ENCODE results near the gene G6PC1.
"Not testable (repeated sequence)": the region's sequence is repeated elsewhere in the genome, so short reads cannot be mapped to it uniquely, and the experiment has no call there.

Gene G6PC1

GRCh38 chr17:42908872-42909700 is 8.5 kb downstream of the G6PC1 start:
- Histone ChIP-seq H3K9me2 (replicated peaks; ENCODE audit: insufficient read depth, low read length) (no peaks in the 10 kb centered on the region), H3K4me2 (ENCODE audit: low read depth, low read length, poor library complexity, severe bottlenecking) (no peak overlapping the region), H3K4me3 (ENCODE audit: insufficient read depth, low read length, poor library complexity, severe bottlenecking) (no peak overlapping the region), H3K27ac (ENCODE audit: low read depth, low read length) (no peak overlapping the region), H3K9me3 (ENCODE audit: insufficient read depth, low read length) (no peaks in the 10 kb centered on the region), H3K36me3 (ENCODE audit: low read length) (no peaks in the 10 kb centered on the region), H4K20me1 (ENCODE audit: low read depth, low read length) (no peaks in the 10 kb centered on the region), H3K9ac (ENCODE audit: low read length) (no peak overlapping the region), H3F3A (ENCODE audit: insufficient read depth) (no peaks in the 10 kb centered on the region), H2AFZ (ENCODE audit: low read depth, low read length, severe bottlenecking) (no peak overlapping the region), H3K27me3 (ENCODE audit: low read length) (no peaks in the 10 kb centered on the region), H3K79me2 (ENCODE audit: insufficient read depth, low read length) (no peaks in the 10 kb centered on the region)
- TF ChIP-seq, protein P1, sequence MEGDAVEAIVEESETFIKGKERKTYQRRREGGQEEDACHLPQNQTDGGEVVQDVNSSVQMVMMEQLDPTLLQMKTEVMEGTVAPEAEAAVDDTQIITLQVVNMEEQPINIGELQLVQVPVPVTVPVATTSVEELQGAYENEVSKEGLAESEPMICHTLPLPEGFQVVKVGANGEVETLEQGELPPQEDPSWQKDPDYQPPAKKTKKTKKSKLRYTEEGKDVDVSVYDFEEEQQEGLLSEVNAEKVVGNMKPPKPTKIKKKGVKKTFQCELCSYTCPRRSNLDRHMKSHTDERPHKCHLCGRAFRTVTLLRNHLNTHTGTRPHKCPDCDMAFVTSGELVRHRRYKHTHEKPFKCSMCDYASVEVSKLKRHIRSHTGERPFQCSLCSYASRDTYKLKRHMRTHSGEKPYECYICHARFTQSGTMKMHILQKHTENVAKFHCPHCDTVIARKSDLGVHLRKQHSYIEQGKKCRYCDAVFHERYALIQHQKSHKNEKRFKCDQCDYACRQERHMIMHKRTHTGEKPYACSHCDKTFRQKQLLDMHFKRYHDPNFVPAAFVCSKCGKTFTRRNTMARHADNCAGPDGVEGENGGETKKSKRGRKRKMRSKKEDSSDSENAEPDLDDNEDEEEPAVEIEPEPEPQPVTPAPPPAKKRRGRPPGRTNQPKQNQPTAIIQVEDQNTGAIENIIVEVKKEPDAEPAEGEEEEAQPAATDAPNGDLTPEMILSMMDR (IDR thresholded peaks at IDR 0.05; ENCODE audit: insufficient read depth, low read length, poor library complexity, severe bottlenecking) = no peak
- no peak for TF ChIP-seq EZH2phosphoT487 (conservative IDR thresholded peaks at IDR 0.05; ENCODE audit: low read length)

GRCh38 chr17:42913522-42913921 is 12.9 kb downstream of the G6PC1 start:
- TF ChIP-seq EZH2phosphoT487 (conservative IDR thresholded peaks at IDR 0.05; ENCODE audit: low read length) = no peak
- TF ChIP-seq, protein P1 (IDR thresholded peaks at IDR 0.05; ENCODE audit: insufficient read depth, low read length, poor library complexity, severe bottlenecking) = no peak
- Histone ChIP-seq H3F3A (ENCODE audit: insufficient read depth) (no peaks in the 10 kb centered on the region), H3K27me3 (ENCODE audit: low read length) (no peaks in the 10 kb centered on the region), H3K79me2 (ENCODE audit: insufficient read depth, low read length) (no peaks in the 10 kb centered on the region), H3K4me3 (ENCODE audit: insufficient read depth, low read length, poor library complexity, severe bottlenecking) (no peak overlapping the region), H2AFZ (ENCODE audit: low read depth, low read length, severe bottlenecking) (no peak overlapping the region), H3K9me3 (ENCODE audit: insufficient read depth, low read length) (no peaks in the 10 kb centered on the region), H4K20me1 (ENCODE audit: low read depth, low read length) (no peaks in the 10 kb centered on the region), H3K9ac (ENCODE audit: low read length) (no peak overlapping the region), H3K9me2 (replicated peaks; ENCODE audit: insufficient read depth, low read length) (no peaks in the 10 kb centered on the region), H3K4me2 (ENCODE audit: low read depth, low read length, poor library complexity, severe bottlenecking) (no peak overlapping the region), H3K36me3 (ENCODE audit: low read length) (no peaks in the 10 kb centered on the region), H3K27ac (ENCODE audit: low read depth, low read length) (no peak overlapping the region)

DNA sequence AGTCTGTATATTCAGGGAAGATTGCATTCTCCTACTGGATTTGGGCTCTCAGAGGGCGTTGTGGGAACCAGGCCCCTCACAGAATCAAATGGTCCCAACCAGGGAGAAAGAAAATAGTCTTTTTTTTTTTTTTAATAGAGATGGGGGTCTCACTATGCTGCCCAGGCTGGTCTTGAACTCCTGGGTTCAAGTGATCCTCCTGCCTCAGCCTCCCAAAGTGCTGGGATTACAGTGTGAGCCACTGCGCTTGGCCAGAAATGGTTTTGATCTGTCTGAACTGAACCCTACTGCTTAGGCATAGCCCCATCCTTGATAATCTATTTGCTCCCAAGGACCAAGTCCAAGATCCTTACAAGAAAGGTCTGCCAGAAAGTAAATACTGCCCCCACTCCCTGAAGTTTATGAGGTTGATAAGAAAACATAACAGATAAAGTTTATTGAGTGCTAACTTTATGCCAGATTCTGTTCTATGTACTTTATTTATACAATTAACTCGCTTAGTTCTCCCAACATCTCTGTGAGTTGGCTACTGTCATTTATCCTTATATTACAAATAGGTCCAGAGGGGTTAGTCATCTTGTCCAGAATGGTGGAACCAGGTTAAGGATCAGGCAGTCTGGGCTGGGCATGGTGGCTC is 13.5 kb downstream of the G6PC1 start:
- H3K9me3 ChIP-seq (ENCODE audit: insufficient read depth, low read length) = no peaks in the 10 kb centered on the region
- TF ChIP-seq, protein P1 (IDR thresholded peaks at IDR 0.05; ENCODE audit: insufficient read depth, low read length, poor library complexity, severe bottlenecking) = no peak
- TF ChIP-seq EZH2phosphoT487 (conservative IDR thresholded peaks at IDR 0.05; ENCODE audit: low read length) = no peak
- H3K27ac ChIP-seq (ENCODE audit: low read depth, low read length) = no peak overlapping the region
- H3F3A ChIP-seq (ENCODE audit: insufficient read depth) = no peaks in the 10 kb centered on the region
- H4K20me1 ChIP-seq (ENCODE audit: low read depth, low read length) = no peaks in the 10 kb centered on the region
- H3K36me3 ChIP-seq (ENCODE audit: low read length) = no peaks in the 10 kb centered on the region
- H3K9ac ChIP-seq (ENCODE audit: low read length) = no peak overlapping the region
- H3K4me2 ChIP-seq (ENCODE audit: low read depth, low read length, poor library complexity, severe bottlenecking) = no peak overlapping the region
- H3K4me3 ChIP-seq (ENCODE audit: insufficient read depth, low read length, poor library complexity, severe bottlenecking) = no peak overlapping the region
- H3K79me2 ChIP-seq (ENCODE audit: insufficient read depth, low read length) = no peaks in the 10 kb centered on the region
- no peaks in the 10 kb centered on the region for H3K27me3 ChIP-seq (ENCODE audit: low read length)
- no peak overlapping the region for H2AFZ ChIP-seq (ENCODE audit: low read depth, low read length, severe bottlenecking)
- no peaks in the 10 kb centered on the region for H3K9me2 ChIP-seq (replicated peaks; ENCODE audit: insufficient read depth, low read length)

DNA sequence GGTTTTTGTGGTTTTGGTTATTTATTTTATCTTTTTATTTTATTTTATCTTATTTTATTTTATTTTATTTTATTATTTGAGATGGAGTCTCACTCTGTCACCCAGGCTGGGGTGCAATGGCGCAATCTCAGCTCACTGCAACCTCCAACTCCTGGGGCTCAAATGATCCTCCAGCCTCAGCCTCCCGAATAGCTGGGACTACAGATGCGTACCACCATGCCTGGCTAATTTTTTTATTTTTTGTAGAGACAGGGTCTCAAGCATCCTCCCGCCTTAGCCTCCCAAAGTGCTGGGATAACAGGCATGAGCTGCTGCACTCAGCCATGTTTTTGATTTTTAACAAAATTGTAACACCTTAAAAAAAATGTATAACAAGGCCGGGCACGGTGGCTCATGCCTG is 14.7 kb downstream of the G6PC1 start:
- not testable (repeated sequence) for H3K27me3 ChIP-seq (ENCODE audit: low read length); H4K20me1 ChIP-seq (ENCODE audit: low read depth, low read length); H3K9me3 ChIP-seq (ENCODE audit: insufficient read depth, low read length); H3F3A ChIP-seq (ENCODE audit: insufficient read depth); H3K27ac ChIP-seq (ENCODE audit: low read depth, low read length); H3K4me3 ChIP-seq (ENCODE audit: insufficient read depth, low read length, poor library complexity, severe bottlenecking); H3K4me2 ChIP-seq (ENCODE audit: low read depth, low read length, poor library complexity, severe bottlenecking); H2AFZ ChIP-seq (ENCODE audit: low read depth, low read length, severe bottlenecking); H3K9me2 ChIP-seq (replicated peaks; ENCODE audit: insufficient read depth, low read length); H3K79me2 ChIP-seq (ENCODE audit: insufficient read depth, low read length); H3K36me3 ChIP-seq (ENCODE audit: low read length); H3K9ac ChIP-seq (ENCODE audit: low read length)

GRCh38 chr17:42916388-42917235 is 16.0 kb downstream of the G6PC1 start:
- H3F3A ChIP-seq (ENCODE audit: insufficient read depth); H4K20me1 ChIP-seq (ENCODE audit: low read depth, low read length); H3K27ac ChIP-seq (ENCODE audit: low read depth, low read length); H3K9ac ChIP-seq (ENCODE audit: low read length); H3K36me3 ChIP-seq (ENCODE audit: low read length); H2AFZ ChIP-seq (ENCODE audit: low read depth, low read length, severe bottlenecking); H3K27me3 ChIP-seq (ENCODE audit: low read length); H3K9me2 ChIP-seq (replicated peaks; ENCODE audit: insufficient read depth, low read length); H3K9me3 ChIP-seq (ENCODE audit: insufficient read depth, low read length); H3K4me2 ChIP-seq (ENCODE audit: low read depth, low read length, poor library complexity, severe bottlenecking); H3K4me3 ChIP-seq (ENCODE audit: insufficient read depth, low read length, poor library complexity, severe bottlenecking); H3K79me2 ChIP-seq (ENCODE audit: insufficient read depth, low read length): not testable (repeated sequence)
